Stomach smooth muscle (tissue), 2 donors: Measurements from ENCODE around the gene SLBP.
"Not testable (repeated sequence)": the region's sequence is repeated elsewhere in the genome, so short reads cannot be mapped to it uniquely, and the experiment has no call there.

Source experiments
- H3K27ac ChIP-seq: one replicate; pipeline ENCODE4 v1.7.0; 2013; ENCODE audit warnings: mild to moderate bottlenecking, low read length, inconsistent platforms
- H3K27me3 ChIP-seq, 2 donors: one replicate each; pipeline ENCODE4 v1.7.0; 2013; ENCODE audit warnings: low read length in 2 of 2; ENCODE audit not compliant: insufficient read depth in 2 of 2, control insufficient read depth in 1 of 2
- H3K36me3 ChIP-seq, 2 donors: one replicate each; pipeline ENCODE4 v1.7.0; 2013; ENCODE audit warnings: low read length in 2 of 2; ENCODE audit not compliant: control insufficient read depth in 2 of 2, insufficient read depth in 2 of 2
- H3K4me1 ChIP-seq: one replicate; pipeline ENCODE4 v1.7.0; 2013; ENCODE audit warnings: low read length; ENCODE audit not compliant: control insufficient read depth, insufficient read depth
- H3K4me3 ChIP-seq, 2 donors: one replicate each; pipeline ENCODE4 v1.7.0; 2013; ENCODE audit warnings: low read length in 2 of 2
- H3K9ac ChIP-seq, 2 donors: one replicate each; pipeline ENCODE4 v1.7.0; 2013; ENCODE audit warnings: low read length in 2 of 2, mild to moderate bottlenecking in 1 of 2
- H3K9me3 ChIP-seq, 2 donors: one replicate each; pipeline ENCODE4 v1.7.0; 2013; ENCODE audit warnings: low read length in 2 of 2; ENCODE audit not compliant: control insufficient read depth in 2 of 2
- donor health status: healthy.
- donor health status: Pancreatic carcinoma.

Gene SLBP

DNA sequence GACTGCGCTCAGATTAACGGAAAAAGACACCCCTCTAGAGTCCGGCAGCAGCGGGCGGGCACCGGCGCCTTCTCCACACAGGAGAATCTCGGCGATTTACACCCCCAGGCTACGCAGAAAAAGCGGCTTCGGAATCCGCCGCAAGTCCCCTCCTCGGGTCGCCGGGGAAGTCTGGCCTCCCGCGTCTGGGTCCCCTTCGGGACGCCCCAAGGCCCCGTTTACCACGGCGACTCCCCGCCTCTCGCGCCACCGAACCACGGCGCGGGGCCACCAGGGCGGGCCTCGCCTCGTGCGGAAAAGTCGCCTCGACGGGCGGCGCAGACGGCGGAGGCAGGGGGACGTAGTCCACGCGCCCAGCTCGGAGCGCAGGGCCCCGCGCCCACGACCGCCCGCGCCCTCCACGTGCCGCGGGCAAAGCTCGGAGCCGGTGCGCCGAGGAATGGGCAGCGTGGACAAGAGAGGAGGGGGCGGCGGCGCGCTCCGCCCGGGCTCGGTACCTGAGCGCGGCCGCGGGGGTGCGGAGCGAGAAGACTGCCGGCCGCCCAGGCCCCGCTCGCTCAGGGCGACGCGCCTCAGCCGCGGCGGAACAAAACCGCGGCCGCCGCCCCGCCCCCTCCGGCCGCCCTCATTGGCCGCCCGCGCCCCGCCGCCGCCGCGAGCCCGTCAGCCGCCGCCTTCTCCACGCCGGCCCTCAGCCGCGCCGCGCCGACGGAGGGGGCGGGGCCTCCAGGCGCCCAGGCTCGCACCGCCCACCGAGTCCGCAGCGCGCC lies 28.2 kb downstream of the SLBP start, which contains the start of gene FAM53A:
TSS of gene FAM53A (minus strand) at position 578 of the 770 bp plus-strand sequence. CDS start 15,572 bp downstream, outside the sequence.
- H3K36me3 ChIP-seq = no peaks in the 10 kb centered on the region
- H3K9ac ChIP-seq = peak within 1 kb of the TSS; percentile 55 to 59
- no peaks in the 10 kb centered on the region for H3K27me3 ChIP-seq
- peaks cover 17% of the 10 kb centered on the region for H3K4me1 ChIP-seq
- H3K27ac ChIP-seq = peak within 1 kb of the TSS; percentile 76
- H3K4me3 ChIP-seq = peak within 1 kb of the TSS; percentile 42 to 74
- H3K9me3 ChIP-seq = no peaks in the 10 kb centered on the region

DNA sequence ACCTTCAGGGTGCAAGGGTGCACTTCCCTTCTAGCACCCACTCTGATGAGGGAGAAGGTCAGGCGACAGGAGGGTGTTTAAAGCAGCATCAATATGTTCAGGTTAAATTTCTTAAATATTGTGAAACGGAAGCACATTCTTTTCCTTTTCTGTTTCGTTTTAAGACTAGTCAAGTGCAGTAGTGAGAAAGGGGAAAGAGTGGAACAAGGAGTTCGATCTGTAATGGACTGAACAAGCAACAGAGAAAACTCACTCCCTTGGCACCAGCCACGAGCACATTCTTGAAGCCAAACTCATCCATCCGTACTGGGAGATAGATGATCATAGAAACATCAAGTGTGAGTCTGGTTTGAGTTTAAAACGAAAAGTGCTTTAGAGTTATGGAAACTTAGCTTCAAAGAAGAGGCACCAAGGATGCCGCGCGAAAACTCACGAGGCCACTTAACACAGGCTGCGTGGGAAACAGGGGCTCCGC lies 28.8 kb downstream of the SLBP start:
- Histone ChIP-seq H3K27me3 (no peaks in the 10 kb centered on the region), H3K4me3 (peak overlapping the region; percentile 42 to 74), H3K36me3 (no peaks in the 10 kb centered on the region), H3K9ac (peak overlapping the region; percentile 55 to 59), H3K4me1 (peaks cover 17% of the 10 kb centered on the region), H3K27ac (peak overlapping the region; percentile 76), H3K9me3 (no peaks in the 10 kb centered on the region)

DNA sequence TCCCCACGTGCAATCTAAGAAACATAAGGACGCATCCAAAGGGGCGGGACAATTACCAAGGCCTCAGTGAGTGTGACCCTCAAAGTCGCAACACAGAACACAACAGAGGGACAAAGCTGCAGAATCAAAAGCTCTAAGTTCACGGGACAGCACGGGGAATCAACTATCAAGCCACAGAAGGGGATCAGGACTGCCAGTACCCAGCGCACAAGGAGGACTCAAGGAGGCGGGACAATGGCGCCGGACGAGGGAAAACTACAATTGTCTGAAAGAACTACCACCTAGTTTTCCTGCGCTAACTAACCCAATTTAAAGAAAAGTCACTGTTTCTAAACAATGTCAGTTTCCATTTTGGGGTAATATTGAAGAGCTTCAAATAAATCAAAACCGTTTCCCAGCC lies 29.3 kb downstream of the SLBP start:
- peak overlapping the region; percentile 42 to 74 for H3K4me3 ChIP-seq
- peak overlapping the region; percentile 76 for H3K27ac ChIP-seq
- H3K4me1 ChIP-seq = peaks cover 17% of the 10 kb centered on the region
- H3K27me3 ChIP-seq = no peaks in the 10 kb centered on the region
- no peaks in the 10 kb centered on the region for H3K36me3 ChIP-seq
- peak overlapping the region; percentile 55 to 59 for H3K9ac ChIP-seq
- no peaks in the 10 kb centered on the region for H3K9me3 ChIP-seq

DNA sequence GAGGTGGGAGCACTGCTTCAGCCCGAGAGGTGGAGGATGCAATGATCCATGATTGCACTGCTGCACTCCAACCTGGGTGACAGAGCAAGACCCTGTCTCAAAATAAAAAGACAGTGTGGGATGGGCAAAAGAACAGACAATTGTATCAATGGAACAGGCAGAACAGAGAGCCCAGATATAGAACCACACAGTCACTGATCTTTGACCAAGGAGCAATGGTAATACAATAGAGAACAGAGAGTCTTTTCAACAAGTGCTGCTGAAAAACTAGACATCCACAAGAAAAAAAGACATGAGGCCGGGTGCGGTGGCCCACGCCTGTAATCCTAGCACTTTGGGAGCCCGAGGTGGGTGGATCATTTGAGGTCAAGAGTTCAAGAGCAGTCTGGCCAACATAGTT lies 33.9 kb downstream of the SLBP start:
- Histone ChIP-seq H3K9me3 (no peaks in the 10 kb centered on the region), H3K27ac (no peak overlapping the region), H3K36me3 (no peaks in the 10 kb centered on the region), H3K27me3 (no peaks in the 10 kb centered on the region), H3K4me1 (peaks cover 6% of the 10 kb centered on the region), H3K4me3 (no peak overlapping the region), H3K9ac (no peak overlapping the region)

DNA sequence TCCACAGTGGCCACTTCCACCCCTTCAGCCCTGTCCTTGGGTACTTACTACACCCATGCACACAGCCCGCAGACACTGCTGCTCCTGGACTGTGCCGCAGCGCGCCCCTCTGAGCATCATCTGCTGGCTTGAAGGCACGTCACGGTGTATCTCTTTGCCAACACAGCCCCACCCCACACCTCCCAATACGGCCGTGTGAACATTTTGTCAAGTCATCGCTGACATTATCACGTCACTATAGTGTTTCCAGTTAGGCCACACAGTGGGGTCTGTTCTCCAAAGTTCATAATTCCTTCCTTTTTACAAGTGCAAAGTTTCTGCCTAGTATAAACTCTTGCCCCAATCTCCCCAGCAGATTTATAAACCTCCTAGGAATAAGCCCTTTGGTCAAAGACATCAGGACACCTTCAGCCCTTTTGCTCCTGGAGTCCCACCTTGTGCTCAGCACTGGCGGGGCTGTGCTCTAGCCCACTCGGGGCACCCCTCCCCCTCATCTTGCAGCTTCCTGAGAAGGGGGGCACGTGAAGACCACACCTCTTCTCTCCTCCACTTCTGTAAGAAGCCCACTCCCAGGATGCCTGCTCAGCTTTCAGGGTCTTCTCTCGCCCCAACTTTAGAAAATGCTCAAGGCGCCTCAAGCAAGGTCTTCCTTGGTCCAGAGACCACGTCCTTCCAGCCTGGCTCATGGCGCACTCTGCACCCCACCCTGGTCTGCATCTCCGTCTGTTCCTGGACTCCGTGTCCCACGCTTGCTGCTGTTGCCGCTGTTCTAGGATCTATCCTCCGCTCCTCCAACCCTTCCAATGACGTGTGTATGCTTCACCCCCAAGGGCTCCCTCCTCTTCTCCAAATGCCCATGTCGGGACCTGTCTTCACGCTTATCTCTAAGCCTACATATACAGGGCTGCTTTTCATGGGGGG lies 35.3 kb downstream of the SLBP start:
- Histone ChIP-seq H3K4me1 (no peaks in the 10 kb centered on the region), H3K36me3 (no peaks in the 10 kb centered on the region), H3K27me3 (no peaks in the 10 kb centered on the region), H3K4me3 (no peak overlapping the region), H3K27ac (no peak overlapping the region), H3K9ac (no peak overlapping the region), H3K9me3 (no peaks in the 10 kb centered on the region)

DNA sequence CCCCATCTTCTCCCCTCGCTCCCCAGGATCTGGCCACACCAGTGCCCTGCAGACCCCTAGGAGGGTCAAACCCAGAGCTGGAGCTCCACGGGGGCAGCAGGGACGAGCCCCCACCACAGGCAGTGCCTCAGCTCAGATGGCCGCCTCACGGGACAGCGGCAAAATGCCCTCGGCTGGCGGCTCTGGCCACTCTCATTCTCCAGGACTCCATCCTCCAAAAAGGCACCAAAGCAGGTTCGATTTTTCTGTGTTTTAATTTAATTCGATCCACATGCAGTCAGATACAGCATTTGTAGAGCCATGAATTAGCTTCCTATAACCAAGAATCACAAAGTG lies 36.3 kb downstream of the SLBP start:
- Histone ChIP-seq H3K27ac (no peak overlapping the region), H3K4me1 (no peaks in the 10 kb centered on the region), H3K4me3 (no peak overlapping the region), H3K9me3 (no peaks in the 10 kb centered on the region), H3K27me3 (no peaks in the 10 kb centered on the region), H3K9ac (no peak overlapping the region), H3K36me3 (no peaks in the 10 kb centered on the region)

DNA sequence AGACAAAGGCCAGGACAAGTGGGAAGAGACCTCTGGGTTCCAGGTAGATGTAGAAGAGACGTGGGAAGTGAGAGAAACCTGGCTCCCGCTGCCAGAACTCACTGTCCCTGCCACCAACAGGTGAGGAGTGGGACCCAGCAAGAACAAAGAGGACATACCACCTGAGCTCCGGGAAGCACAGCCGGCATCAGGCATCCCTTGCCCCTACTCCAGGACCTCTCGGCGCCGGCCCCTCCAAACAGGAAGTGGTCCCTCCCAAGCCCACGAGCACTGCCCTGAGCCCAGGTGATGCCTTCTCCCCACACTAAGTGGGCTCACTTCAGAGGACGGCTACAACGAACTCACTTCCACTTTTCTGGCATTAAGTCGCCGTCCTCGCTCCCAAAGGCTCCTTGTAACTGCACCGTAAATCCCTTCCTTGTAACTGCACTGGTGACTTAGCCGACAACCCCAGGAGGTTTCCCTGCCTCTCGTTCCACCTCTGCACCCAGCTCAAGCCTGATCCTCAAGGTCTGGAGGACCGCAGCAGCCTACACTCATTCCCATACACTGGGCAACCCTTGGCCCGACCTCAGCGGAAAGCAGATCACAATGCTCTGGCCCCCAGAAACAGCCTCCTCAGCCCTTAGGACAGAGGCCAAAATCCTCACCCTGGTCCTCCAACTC lies 36.9 kb downstream of the SLBP start:
- Histone ChIP-seq H3K9ac (no peak overlapping the region), H3K4me3 (no peak overlapping the region), H3K36me3 (no peaks in the 10 kb centered on the region), H3K4me1 (no peaks in the 10 kb centered on the region), H3K9me3 (no peaks in the 10 kb centered on the region), H3K27ac (no peak overlapping the region), H3K27me3 (no peaks in the 10 kb centered on the region)

DNA sequence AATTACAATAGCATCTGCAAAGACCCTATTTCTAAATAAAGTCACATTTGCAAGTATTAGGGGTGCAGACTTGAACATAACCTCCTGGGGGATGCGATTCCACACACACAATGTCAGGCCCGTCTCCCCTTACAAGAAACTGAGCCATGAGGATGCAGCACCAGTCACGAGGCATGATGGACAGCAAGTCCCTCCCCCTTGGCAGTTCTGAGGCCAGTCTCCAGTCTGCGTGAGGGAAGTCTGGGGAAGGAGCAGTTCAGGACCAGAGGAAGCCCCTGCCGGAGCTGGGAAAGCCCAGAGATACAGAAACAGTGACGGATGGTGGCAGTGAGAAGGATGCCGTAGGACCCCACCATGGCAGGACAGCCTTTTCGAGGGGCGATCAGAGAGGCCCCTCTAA lies 37.4 kb downstream of the SLBP start:
- Histone ChIP-seq H3K36me3 (no peaks in the 10 kb centered on the region), H3K9me3 (no peaks in the 10 kb centered on the region), H3K4me3 (no peak overlapping the region), H3K9ac (no peak overlapping the region), H3K27me3 (no peaks in the 10 kb centered on the region), H3K27ac (no peak overlapping the region), H3K4me1 (no peaks in the 10 kb centered on the region)

DNA sequence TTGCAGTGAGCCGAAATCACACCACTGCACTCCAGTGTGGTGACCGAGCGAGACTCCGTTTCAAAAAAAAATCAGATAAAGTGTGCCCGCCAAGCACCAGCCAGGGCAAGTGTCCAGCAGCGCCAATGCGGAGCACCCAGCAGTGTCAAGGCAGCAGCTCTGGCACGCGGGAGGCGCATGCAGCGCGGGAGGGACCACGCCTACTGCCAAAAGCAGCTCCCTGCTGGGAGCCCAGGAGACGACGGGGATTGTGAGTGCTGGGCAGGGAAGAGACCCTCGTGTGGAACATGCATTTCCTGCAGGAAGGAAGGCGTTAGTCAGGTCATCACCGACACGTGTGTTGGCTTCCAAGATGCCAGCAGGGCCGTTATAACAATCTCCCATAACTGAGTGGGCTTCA lies 38.4 kb downstream of the SLBP start:
- Histone ChIP-seq H3K36me3 (no peaks in the 10 kb centered on the region), H3K9me3 (no peaks in the 10 kb centered on the region), H3K4me1 (no peaks in the 10 kb centered on the region), H3K9ac (no peak overlapping the region), H3K27me3 (no peaks in the 10 kb centered on the region), H3K27ac (no peak overlapping the region), H3K4me3 (no peak overlapping the region)

DNA sequence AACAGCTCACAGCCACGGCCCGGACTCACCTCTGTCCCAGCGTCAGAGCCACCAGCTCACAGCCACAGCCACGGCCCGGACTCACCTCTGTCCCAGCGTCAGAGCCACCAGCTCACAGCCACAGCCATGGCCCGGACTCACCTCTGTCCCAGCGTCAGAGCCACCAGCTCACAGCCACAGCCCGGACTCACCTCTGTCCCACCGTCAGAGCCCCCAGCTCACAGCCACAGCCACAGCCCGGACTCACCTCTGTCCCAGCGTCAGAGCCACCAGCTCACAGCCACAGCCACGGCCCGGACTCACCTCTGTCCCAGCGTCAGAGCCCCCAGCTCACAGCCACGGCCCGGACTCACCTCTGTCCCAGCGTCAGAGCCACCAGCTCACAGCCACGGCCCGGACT lies 41.1 kb downstream of the SLBP start:
- not testable (repeated sequence) for H3K4me1 ChIP-seq, H3K27ac ChIP-seq, H3K4me3 ChIP-seq, H3K27me3 ChIP-seq, H3K9ac ChIP-seq, H3K36me3 ChIP-seq, H3K9me3 ChIP-seq
